ENCODE measurements around the gene EXT2.

Gene EXT2

DNA sequence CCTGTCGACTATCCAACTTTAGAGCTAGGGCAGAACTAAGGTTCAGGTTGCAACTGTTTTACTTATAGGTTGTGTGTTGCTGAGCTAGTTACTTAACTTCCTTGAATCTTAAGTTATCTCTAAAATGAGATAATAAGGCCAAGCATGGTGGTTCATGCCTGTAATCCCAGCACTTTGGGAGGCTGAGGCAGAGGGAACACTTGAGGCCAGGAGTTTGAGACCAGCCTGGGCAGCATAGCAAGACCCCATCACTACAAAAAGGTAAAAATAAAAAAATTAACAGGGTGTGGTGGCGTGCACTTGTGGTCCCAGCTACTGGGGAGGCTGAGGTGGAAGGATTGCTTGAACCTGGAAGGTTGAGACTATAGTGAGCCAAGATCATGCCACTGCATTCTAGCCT lies 27.3 kb upstream of the EXT2 start:
- no peak for DNase-seq (ENCODE audit: low read depth, low spot score)
- in situ Hi-C loops (cut with HindIII; ENCODE audit: low sequenced_read_pairs), result no loop called here
- no peak overlapping the region for H3K4me3 ChIP-seq (ENCODE audit: low read depth, low read length)
- TF ChIP-seq, protein P1, sequence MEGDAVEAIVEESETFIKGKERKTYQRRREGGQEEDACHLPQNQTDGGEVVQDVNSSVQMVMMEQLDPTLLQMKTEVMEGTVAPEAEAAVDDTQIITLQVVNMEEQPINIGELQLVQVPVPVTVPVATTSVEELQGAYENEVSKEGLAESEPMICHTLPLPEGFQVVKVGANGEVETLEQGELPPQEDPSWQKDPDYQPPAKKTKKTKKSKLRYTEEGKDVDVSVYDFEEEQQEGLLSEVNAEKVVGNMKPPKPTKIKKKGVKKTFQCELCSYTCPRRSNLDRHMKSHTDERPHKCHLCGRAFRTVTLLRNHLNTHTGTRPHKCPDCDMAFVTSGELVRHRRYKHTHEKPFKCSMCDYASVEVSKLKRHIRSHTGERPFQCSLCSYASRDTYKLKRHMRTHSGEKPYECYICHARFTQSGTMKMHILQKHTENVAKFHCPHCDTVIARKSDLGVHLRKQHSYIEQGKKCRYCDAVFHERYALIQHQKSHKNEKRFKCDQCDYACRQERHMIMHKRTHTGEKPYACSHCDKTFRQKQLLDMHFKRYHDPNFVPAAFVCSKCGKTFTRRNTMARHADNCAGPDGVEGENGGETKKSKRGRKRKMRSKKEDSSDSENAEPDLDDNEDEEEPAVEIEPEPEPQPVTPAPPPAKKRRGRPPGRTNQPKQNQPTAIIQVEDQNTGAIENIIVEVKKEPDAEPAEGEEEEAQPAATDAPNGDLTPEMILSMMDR (IDR thresholded peaks at IDR 0.05; ENCODE audit: low read depth, low read length), result no peak

DNA sequence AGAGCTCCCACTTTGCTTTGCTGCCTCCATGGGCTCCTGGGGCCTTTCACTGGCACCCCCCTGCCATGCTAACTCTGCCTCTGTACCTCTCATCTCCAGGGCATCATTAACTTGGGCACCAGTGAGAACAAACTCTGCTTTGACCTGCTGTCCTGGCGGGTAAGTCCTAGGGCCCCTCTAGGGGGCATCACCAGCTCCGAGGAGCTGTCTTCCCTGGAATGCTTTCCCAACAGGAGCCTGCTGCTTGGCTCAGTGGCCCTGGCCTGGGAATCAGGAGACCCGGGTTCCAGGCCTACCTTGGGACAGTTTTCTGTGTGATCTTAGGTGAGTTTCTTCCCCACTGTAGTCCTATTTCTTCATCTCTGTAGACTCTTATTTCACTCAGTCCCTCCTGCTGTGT lies 24.3 kb upstream of the EXT2 start:
- DNase-seq (ENCODE audit: low read depth, low spot score), result no peak
- H3K4me3 ChIP-seq (ENCODE audit: low read depth, low read length), result no peak overlapping the region
- in situ Hi-C loops (cut with HindIII; ENCODE audit: low sequenced_read_pairs), result no loop called here
- TF ChIP-seq, protein P1 (IDR thresholded peaks at IDR 0.05; ENCODE audit: low read depth, low read length), result no peak

DNA sequence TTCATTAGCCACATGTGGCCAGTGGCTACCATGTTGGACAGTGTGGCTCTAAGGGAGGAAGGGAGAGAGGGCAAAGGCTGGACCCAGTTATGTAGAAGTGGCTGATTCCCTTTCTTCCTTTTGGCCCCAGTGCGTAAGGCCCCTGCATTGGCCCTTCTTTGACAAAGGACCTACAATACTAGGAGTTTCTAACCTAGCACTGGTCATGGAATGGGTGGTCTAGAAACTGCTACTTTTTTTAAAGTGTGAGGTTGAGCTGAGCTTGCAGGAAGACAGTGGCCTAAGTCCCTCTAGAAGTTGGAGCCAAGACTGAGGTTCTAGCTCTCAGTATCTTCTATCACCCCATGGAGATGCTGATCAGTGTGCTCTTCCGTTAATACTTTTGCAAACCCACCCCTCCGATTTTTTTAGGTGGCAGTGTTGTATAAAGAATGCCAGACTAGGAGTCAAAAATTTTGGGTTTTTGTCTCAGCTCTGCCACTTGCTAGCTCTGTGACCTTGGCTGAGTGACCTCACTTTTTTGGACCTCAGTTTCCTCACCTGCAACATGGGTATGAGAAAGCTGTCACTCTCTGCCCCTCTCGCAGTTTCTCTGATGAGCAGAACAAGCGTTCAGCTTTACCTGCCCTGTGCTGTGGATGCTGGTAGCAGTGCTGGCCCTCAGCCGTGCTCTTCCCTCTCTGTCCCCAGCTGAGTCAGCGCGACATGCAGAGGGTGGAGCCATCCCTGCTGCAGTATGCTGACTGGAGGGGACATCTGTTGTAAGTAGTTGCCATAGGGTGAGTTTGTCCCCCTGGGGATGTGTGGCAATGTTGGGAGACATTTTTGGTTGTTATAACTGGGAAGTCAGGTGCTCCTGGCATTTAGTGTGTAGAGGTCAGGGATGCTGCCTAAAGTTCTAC lies 22.5 kb upstream of the EXT2 start:
- no peak for DNase-seq (ENCODE audit: low read depth, low spot score)
- in situ Hi-C loops (cut with HindIII; ENCODE audit: low sequenced_read_pairs), result no loop called here
- TF ChIP-seq, protein P1 (IDR thresholded peaks at IDR 0.05; ENCODE audit: low read depth, low read length), result no peak
- H3K4me3 ChIP-seq (ENCODE audit: low read depth, low read length), result no peak overlapping the region

DNA sequence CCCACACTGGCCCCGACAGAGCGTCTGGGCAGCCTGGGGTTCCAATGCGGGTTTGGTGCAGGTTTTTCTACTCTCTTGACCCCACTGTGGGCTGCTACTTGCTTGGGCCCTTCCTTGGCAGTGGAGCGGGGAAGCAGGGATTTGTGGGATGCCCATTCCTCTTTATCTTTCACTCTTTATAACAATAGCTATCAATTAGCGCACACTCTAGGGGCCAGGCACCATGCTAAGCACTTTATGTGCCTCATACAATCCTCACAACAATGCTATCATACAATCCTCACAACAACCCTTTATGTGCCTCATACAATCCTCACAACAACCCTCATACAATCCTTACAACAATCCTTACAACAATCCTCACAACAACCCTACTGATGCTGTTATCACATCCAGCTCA lies 16.7 kb upstream of the EXT2 start:
- H3K4me3 ChIP-seq (ENCODE audit: low read depth, low read length), result no peak overlapping the region
- no peak for DNase-seq (ENCODE audit: low read depth, low spot score)
- TF ChIP-seq, protein P1 (IDR thresholded peaks at IDR 0.05; ENCODE audit: low read depth, low read length), result no peak
- in situ Hi-C loops (cut with HindIII; ENCODE audit: low sequenced_read_pairs), result no loop called here

DNA sequence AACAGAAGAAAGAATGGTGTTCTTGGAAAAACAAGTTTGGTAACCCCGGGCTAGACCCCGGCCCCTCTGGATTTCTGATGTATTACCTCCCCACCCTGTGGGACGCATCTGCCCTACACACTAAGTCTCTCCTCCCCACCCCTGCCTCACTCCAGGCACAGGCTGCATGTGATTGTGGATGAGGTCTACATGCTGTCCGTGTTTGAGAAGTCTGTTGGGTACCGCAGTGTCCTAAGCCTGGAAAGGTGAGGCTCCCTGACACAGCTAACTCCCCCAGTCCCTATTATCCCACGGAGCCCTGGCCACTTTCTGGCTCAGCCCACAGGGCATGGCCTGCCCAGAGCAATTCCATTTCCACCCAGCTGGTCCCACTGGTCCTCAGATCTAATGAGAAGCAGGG lies 16.1 kb upstream of the EXT2 start:
- H3K4me3 ChIP-seq (ENCODE audit: low read depth, low read length), result no peak overlapping the region
- DNase-seq (ENCODE audit: low read depth, low spot score), result no peak
- TF ChIP-seq, protein P1 (IDR thresholded peaks at IDR 0.05; ENCODE audit: low read depth, low read length), result no peak
- in situ Hi-C loops (cut with HindIII; ENCODE audit: low sequenced_read_pairs), result no loop called here

DNA sequence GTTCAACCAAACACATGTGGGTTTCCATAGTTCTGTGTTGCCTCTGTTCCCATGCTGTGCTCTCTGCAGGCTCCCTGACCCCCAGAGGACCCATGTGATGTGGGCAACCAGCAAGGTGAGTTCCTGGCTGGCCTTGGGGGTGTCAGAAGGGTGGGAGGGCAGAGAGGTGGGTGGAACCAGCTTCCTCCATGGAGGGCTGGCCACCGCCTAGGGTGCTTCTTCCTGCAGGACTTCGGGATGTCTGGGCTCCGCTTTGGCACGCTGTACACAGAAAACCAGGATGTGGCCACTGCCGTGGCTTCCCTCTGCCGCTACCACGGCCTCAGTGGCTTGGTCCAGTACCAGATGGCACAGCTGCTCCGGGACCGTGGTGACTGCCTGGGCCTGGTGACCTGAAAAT lies 14.5 kb upstream of the EXT2 start:
- DNase-seq (ENCODE audit: low read depth, low spot score), result no peak
- TF ChIP-seq, protein P1 (IDR thresholded peaks at IDR 0.05; ENCODE audit: low read depth, low read length), result no peak
- in situ Hi-C loops (cut with HindIII; ENCODE audit: low sequenced_read_pairs), result no loop called here
- H3K4me3 ChIP-seq (ENCODE audit: low read depth, low read length), result no peak overlapping the region

All from astrocyte of the spinal cord (primary cell).